ENCODE data around the gene FGFR3. TPM values are rescaled to one million over a fixed set of nuclear protein-coding genes. Genes with fewer than 3 reads are reported as not detected.

The FGFR3 gene
- total and polyA plus RNA-seq, 9 of the 15 experiments (the other 6 are each of a cell fraction or from before 2014, with no cell fraction given): 1.2 to 60.4 (median 12.7) TPM

- POLR2A ChIA-PET: interaction anchor here (0.7 kb wide), 1 partner anchor 415 kb away, joined by 3 read pairs; no protein-coding TSS in a partner anchor
- no peak for ATAC-seq
- in situ Hi-C loops (cut with MboI) (no loop called here), intact Hi-C loops (cut with micrococcal nuclease) (no loop called here)
- Histone ChIP-seq H3K36me3 (ENCODE audit: control insufficient read depth, insufficient read depth, low read length) (peaks cover 77% of the 10 kb centered on the region; the same call in 2 of the 3 replicates), H3K79me2 (ENCODE audit: control insufficient read depth, insufficient read depth, low read length) (no peaks in the 10 kb centered on the region; the same call in 2 of the 3 replicates), H3K4me2 (ENCODE audit: insufficient read depth, low read length) (no peak overlapping the region), H3K4me1 (replicated peaks in 1 of 2; ENCODE audit: control insufficient read depth in 2 of 2, insufficient read depth in 2 of 2, low read length in 2 of 2) (no peaks in the 10 kb centered on the region; a peak in 3 of 5 replicates), H2AFZ (ENCODE audit: low read depth, low read length) (no peak overlapping the region), H3K9ac (ENCODE audit: insufficient read depth in 1 of 2, low read depth in 2 of 2, low read length in 2 of 2) (peak overlapping the region in 1 of 2 experiments; percentile 6; a peak in 1 of 4 replicates), H3K27me3 (ENCODE audit: control insufficient read depth in 2 of 2, insufficient read depth in 2 of 2, low read length in 2 of 2) (no peaks in the 10 kb centered on the region), H3K9me1 (ENCODE audit: control insufficient read depth, insufficient read depth, low read length) (no peaks in the 10 kb centered on the region), H4K20me1 (replicated peaks; ENCODE audit: control insufficient read depth, insufficient read depth, low read length) (peaks cover 4% of the 10 kb centered on the region; the same call in 1 of the 2 replicates), H3K4me3 (no peak overlapping the region), H3K27ac (ENCODE audit: extremely low read depth, low read depth, low read length) (no peak overlapping the region), H3K9me3 (replicated peaks; ENCODE audit: control insufficient read depth, insufficient read depth, low read depth, low read length) (no peaks in the 10 kb centered on the region)
- CTCF ChIA-PET (ENCODE audit: low intra/inter-chr PET ratio): interaction anchor here (1.6 kb wide), 1 partner anchor 72 kb away, joined by 8 read pairs; no protein-coding TSS in a partner anchor
- FAIRE-seq: no peak
- DNase-seq (ENCODE audit: extremely low read depth in 1 of 4, low spot score in 3 of 4): no peak
- no TSS peak for BruUV-seq (replicated peaks)
- WGBS (ENCODE audit: insufficient coverage, low coverage, missing lambda C conversion rate): 96% methylated on average over 27 of the region's 30 CpGs
- TF ChIP-seq, protein P1, sequence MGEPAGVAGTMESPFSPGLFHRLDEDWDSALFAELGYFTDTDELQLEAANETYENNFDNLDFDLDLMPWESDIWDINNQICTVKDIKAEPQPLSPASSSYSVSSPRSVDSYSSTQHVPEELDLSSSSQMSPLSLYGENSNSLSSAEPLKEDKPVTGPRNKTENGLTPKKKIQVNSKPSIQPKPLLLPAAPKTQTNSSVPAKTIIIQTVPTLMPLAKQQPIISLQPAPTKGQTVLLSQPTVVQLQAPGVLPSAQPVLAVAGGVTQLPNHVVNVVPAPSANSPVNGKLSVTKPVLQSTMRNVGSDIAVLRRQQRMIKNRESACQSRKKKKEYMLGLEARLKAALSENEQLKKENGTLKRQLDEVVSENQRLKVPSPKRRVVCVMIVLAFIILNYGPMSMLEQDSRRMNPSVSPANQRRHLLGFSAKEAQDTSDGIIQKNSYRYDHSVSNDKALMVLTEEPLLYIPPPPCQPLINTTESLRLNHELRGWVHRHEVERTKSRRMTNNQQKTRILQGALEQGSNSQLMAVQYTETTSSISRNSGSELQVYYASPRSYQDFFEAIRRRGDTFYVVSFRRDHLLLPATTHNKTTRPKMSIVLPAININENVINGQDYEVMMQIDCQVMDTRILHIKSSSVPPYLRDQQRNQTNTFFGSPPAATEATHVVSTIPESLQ (CRISPR knock-in tag; IDR thresholded peaks at IDR 0.05): no peak
- TF ChIP-seq POLR2G (IDR thresholded peaks at IDR 0.05; ENCODE audit: low read depth, low read length): peak; percentile 28; the same call in 1 of the 2 replicates
- no peak for TF ChIP-seq EP300 (IDR thresholded peaks at IDR 0.05; ENCODE audit: low read length)
Measured at GRCh38 chr4:1826531-1827350, 33.6 kb downstream of the FGFR3 start.
